Dedifferentiated amniotic fluid mesenchymal stem cell (primary cell): ENCODE data around the gene P3H2.
A peak's percentile ranks its signal among the peaks of the same experiment; 100 is the strongest.

Source experiments
- DNase-seq: peaks from one replicate; pipeline ENCODE4 v3.0.0-alpha.2; 2016; ENCODE audit errors: extremely low spot score

Gene P3H2

DNA sequence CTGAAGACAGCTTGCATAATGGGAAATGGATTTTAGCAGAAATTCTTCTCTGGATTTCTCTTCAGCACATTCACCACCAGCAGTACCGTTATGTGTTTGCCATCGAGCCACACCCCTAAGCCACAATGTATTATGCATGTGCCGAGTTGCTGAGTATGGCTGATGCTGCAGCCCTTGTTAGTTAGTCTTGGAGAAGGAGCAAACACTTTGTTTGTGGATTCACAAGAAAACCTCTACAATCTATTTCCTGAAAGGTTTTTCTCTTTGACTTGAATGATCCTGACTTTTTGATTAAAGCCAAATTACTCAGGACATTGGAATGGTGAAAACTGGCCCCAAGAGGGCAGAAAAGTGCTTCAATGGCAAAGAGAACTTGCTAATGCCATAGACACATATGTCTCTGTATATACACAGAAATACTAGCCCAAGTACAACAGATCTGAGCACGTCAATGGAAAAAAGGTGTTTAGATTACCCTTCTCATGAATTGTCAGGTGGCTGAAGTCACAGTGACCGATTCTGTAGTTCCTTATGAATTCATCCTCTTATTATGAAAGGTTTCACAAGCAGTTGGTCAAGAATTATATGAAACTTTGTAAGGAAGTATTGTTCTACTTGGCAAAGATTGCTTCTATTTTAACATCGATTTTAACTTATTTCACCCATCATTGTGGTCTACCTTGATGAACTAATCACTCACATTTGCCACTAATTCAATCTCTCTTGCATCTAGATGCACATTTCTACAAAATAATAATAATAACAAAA is 103.0 kb downstream of the P3H2 start:
- DNase-seq, result peak; percentile 66

DNA sequence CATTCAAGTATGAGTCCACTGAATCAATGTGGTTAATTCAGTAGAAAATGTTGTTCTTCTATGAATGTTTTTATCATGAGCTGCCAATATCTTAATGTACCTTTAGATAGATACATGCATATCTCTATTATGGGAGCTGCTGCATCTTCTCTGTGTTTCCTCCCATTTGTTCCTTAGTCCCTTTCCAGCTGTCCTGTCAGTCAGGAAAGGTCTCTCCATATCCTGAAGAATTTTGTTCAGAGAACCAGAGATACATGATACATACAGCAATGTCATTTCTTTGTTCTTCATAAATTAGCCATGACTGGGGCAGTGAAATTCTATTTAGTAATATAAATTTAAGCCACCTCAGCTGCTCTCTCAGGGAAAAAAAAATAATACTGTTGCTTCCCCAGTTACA is 103.7 kb downstream of the P3H2 start:
- DNase-seq, result no peak

GRCh38 chr3:190014940-190015339 is 105.8 kb downstream of the P3H2 start:
- no peak for DNase-seq

DNA sequence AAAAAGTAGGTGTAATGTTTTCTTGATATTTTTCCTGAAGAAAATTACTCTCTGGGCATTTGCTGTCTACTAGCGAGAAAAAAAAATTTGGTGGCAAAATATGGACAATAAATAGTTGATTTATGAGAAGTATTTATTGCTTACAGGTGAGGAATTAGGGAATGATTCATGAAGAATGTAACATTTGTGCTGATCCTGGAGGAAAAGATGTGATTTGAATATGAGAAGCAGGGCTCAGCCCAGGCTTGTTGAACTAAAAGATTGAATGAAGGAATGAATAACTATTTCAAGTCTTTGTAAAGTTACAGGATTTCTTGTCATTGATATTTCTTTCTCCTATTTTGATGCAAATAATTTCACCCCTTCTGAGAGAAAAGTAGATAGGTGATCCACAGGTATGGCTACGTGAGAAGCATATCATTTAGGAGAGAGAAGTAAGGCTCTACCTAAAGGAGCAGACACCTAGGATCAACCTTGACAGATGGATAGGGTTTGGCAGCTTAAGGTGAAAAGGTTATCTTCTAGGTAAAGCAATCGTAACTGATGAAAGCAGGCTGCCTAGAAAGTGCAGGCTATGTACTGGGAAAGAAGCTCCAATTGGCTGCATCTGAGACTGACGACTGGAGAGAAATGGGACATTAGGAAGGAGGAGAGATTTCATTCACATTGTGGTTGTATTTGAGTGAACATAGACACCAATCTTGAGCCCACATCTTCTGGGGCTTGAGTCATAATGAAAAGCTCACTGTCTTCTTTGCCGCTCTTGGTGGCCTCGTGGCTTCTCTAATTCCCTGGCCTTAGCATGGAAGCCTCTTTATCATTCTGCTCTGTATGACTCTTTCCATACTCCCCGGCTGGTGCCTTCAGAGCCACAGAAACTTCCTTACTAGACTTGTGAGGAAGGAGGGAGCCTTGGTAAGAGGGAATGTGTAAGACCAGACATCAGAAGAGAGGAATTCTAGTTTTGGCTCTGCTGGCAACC is 106.5 kb downstream of the P3H2 start:
- no peak for DNase-seq

DNA sequence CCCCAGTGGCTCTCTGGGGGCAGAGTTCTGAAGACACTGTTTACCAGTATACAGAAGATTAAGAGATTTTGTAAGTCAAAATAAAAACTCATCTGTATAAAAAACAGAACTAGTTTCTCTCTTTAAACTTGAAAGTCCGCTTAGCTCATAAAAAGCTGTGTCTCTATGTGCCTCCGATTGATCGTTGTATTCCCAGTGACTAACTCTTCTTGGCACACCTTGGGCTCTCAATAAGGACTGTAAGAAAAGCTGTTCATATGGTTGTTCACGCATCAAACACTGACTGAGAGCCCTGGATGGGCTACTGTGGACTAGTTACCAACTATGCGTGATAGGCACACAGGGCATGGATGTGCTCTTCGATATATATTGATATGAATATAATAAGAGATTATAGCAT is 107.9 kb downstream of the P3H2 start:
- no peak for DNase-seq

GRCh38 chr3:190012314-190012782 is 108.3 kb downstream of the P3H2 start:
- no peak for DNase-seq

GRCh38 chr3:190010486-190010885 is 110.2 kb downstream of the P3H2 start:
- DNase-seq, result no peak

DNA sequence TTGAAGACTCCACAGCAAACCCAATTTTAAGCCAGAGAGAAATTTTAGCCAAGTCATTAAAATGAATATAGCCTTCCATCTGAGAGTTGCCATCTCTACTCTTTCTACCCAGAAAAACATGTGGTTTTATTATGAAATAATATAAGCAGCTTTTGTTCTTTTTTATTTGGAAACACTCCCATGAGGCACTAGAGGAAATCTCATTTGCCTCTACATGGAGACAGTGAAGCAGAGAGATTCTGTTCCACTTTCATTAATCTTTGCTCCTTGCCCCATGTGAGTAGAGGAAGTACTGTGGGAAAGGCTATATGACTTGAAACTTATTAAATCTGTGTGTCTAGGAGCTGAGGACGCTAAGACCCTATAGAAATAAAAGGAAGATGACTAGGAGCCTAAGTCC is 111.1 kb downstream of the P3H2 start:
- DNase-seq, result no peak

GRCh38 chr3:190008432-190008831 is 112.3 kb downstream of the P3H2 start:
- DNase-seq, result no peak

GRCh38 chr3:190005343-190006113 is 115.2 kb downstream of the P3H2 start:
- DNase-seq, result no peak

- no peak for DNase-seq
Observed at GRCh38 chr3:190004656-190005055, 116.0 kb downstream of the P3H2 start.

DNA sequence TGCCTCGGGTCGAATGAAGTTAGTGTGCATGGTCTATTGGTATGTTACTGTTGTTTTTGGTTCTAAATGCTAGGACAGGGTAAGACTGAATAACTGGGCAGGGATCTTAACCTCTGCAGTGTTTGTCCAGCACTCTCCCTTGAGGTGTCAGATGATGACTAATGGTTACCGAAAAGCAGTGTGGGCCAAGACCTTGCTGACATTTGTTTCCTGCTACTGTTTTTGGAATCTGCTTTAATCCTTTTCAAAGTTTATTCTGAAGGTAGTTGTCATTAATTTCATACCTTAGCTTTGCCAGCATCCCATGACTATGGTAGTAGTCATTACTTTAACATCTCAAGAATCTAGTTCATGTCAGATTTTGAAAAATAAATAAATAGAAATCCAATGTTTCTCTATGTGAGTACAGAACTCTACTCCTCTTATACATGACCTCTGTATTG is 117.0 kb downstream of the P3H2 start:
- peak; percentile 35 for DNase-seq

DNA sequence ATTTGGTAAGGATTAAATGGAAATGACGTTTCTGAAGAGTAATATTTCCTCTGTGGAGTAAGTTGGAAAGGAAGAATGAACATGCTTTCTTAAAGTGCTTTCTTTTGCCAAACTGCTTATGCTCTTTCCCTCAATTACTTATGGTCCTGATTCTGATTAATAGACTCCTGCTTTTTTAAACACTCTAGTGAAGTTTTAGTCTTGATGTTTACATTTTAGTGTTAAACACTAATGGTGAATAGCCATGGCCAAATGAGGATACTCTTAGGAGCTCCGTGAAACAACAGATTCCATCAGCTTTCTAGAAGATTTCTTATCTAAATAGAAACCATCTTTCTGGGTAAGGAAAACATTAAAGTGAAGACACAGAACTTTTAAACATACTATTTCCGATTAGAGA is 117.6 kb downstream of the P3H2 start:
- no peak for DNase-seq

GRCh38 chr3:190001426-190001825 is 119.3 kb downstream of the P3H2 start:
- no peak for DNase-seq

DNA sequence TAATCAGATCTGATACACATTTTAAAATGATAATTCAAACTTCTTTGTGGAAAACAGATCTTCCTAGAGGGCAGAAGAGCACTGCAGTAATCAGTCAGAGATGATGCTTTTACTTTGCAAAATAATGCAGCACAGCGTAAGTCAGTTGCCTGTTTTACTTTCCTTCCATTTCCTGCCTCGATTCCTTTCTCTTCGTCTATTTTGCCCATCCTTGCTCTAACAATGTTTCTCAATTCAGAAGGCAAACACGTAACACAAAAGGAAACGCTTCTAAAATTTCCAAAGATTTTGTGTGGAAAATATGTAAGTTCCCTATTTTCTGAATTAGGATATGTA is 119.9 kb downstream of the P3H2 start:
- no peak for DNase-seq

DNA sequence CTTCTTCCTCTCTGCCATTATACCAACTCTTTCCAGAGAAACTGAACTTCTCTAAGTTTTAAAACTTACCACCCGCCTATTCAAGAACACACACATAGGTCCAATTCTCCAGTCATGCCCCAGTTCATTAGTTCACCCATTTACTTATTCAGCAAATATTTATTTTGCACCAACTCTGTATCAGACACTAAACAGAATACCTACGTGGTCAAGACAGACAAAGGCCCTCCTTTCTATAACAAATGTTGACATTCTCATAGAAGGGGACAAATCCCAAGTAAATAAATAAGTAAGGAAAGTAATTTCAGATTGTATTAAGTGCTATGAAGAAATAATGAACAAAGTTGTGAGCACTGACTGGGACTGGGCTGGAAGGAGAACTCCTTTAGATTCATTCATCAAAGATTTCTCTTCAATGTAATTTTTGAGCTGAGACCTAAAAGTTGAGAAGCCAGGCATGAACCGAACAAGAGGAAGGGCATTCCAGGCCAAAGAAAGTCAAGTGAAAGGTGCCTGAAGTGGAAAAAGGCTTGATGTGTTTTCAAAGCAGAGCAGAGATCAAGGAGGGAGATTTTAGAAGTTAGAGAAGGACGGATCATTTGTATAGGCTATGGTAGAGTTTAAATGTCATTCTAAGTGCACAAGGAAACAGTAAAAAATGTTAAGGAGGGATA is 120.4 kb downstream of the P3H2 start:
- DNase-seq, result no peak

DNA sequence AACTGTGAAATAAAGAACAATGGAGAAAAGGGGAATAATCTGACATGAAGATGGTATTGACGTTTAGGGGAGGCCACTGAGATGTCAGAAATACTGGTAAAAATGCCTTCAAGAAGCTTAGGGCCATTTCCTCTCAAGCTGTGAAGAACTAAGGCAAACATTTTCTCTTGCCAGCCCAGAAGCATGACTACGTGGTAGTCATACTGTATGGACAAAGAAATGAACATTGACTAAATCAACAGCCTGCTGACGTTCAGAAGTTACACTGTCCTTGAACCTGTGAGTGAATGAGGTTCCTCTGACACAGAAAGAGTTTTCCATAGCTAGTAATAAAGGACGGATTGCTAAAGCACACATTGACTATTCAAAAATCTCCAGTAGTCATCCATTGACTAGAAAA is 121.0 kb downstream of the P3H2 start:
- no peak for DNase-seq

DNA sequence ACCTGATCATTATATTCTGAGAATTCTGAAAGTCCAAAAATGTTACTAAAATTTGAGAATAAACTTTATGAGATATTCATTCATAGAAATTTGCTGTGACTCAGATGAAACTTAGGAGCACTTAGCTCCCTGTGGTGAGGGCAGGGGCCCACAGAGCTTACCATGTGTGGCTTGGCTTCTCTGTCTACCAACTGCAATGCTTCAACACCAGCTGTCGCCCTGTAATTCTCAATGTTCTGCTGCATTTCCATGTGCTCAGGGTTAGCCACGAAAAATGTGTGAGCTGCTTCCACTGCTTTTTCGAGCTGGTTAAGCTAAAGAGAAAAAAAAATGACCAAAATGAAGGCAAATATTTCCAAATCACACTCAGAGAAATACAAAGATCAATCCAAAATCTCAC is 125.6 kb downstream of the P3H2 start:
- DNase-seq, result no peak

- no peak for DNase-seq
Observed at GRCh38 chr3:189990826-189991225, 129.9 kb downstream of the P3H2 start.

DNA sequence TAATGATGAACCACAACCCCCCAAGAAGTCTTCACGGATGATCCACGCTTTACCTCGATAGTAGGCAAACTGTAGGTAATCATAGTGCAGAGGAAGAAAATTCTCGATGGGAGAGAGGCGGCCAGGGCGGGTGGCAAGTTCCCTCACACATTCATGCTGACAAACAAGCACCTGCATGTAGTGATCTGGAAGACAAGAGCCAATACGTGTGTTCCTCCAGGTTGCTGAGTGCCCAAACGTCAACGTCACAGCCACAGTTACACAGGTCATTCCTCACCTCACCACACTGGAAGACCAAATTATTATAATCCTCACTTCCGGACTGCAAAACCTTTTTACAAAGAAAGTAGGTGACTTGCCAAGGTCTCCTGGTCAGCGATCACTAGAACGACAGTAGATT is 131.8 kb downstream of the P3H2 start:
- DNase-seq, result no peak

DNA sequence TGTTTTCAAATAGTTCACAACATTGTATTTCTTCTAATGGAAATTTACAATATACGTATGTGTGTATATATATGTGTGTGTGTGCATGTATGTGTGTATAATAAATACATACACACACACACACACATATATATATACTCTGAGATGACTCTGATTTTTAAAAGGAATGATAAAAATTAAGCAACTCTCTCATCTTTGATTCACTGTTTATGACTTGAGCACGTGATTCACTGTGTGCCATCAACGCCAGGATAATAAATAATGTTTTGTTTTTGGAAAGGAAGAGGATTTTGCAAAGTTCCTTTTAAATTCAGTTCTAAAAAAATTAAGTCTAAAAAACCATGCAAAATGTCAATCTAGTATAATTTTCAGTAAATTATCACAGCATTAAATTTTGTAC is 132.4 kb downstream of the P3H2 start:
- DNase-seq, result no peak

- DNase-seq, result no peak
Observed at GRCh38 chr3:189985948-189986347, 134.7 kb downstream of the P3H2 start.
